Measurements from ENCODE around the gene ABCG4. TPM values are rescaled to one million over a fixed set of nuclear protein-coding genes. Genes with fewer than 3 reads are reported as not detected.
A peak's percentile ranks its signal among the peaks of the same experiment; 100 is the strongest.
"Not testable (repeated sequence)": the region's sequence is repeated elsewhere in the genome, so short reads cannot be mapped to it uniquely, and the experiment has no call there.

Gene ABCG4
- total and polyA plus RNA-seq, 2 donors, result 0.18 to 0.95 TPM

DNA sequence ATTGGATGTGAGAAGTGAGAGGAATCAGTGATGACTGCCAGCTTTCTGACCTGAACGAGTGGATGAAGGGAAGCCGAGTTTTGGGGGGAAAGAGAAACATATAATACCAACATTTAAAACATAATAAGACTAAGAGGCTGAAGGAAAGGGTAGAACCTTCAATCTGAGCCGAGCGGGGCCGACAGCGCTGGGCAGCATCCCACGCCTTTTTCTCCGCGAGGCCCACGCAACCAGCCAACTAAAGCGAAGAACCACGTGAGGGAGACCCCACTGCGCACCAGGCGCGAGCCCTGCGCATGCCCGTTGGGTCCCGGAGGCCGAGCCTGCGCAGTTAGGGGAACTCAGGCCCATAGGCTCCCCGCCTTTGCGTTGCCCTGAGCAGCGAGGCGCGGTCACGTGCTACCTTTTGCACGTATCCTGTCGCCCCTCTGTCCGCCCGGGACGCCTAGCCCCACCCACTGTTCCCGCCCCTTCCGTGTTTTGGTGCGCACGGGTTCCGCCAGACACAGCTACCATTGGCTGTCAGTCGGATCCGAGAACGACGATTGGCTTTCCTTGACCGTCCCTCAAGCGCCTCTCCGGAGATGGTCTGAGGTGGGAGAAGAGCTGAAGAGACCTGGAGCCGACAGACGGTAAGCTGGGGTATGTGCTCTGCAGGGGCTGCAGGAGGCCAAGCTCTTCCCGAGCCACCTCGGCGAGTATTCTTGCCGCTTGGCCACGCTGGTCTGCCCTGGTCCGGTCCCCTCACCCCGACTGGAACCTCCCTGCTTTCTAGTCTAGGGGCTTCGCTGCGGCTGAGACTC is 27.6 kb upstream of the ABCG4 start, which contains the start of gene HINFP:
Gene HINFP, plus strand, starts transcription at position 573 of the 803 bp plus-strand sequence. CDS start 5,365 bp downstream, outside the sequence.
- WGBS, result under 1% methylated on average over 54 of the region's 54 CpGs
- peak within 1 kb of the TSS; percentile 84 for H3K27ac ChIP-seq (ENCODE audit: low read depth)
- peak; percentile 95 for DNase-seq (ENCODE audit: extremely low spot score)
- H3K4me1 ChIP-seq (ENCODE audit: insufficient read depth), result peaks cover 2% of the 10 kb centered on the region
- H3K36me3 ChIP-seq (ENCODE audit: insufficient read depth), result no peaks in the 10 kb centered on the region
- peak within 1 kb of the TSS; percentile 60 for H3K4me3 ChIP-seq (ENCODE audit: low read depth, low read length)

DNA sequence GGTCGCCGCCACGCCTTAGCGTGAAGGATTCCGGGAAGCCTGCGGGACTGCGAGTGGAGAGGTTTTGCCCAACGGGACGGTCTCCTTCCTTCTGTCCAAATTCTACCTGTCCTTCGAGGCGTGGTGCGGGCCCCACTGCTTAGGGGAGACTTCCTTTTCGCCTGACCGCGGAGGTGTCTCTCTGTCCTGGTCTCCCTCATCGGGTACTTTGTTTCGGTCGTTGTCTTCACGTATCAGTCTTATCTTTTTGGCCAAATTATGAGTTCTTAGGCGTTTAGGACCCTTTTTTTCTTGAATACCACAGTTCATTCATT is 27.1 kb upstream of the ABCG4 start:
- DNase-seq (ENCODE audit: extremely low spot score), result no peak
- Histone ChIP-seq H3K4me1 (ENCODE audit: insufficient read depth) (peaks cover 2% of the 10 kb centered on the region), H3K36me3 (ENCODE audit: insufficient read depth) (no peaks in the 10 kb centered on the region), H3K4me3 (ENCODE audit: low read depth, low read length) (peak overlapping the region; percentile 60), H3K27ac (ENCODE audit: low read depth) (no peak overlapping the region)
- under 1% methylated on average over 20 of the region's 20 CpGs for WGBS

DNA sequence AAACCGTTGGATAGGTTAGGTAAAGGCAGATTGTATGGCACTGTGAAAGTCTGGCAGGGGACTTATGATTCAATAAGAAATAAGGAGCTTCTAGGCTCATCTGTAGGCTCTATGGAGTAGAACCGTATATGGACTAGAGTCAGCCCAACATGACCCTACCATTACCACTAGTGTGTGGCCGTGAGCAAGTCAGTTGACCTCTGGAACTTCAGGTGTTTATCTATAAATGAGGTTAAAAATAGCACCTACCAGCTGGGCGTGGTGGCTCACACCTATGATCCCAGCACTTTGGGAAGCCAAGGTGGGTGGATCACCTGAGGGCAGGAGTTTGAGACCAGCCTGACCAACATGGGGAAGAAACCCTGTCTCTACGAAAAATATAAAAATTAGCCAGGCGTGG is 23.0 kb upstream of the ABCG4 start:
- DNase-seq (ENCODE audit: extremely low spot score), result no peak
- no peak overlapping the region for H3K27ac ChIP-seq (ENCODE audit: low read depth)
- no peaks in the 10 kb centered on the region for H3K36me3 ChIP-seq (ENCODE audit: insufficient read depth)
- peaks cover 2% of the 10 kb centered on the region for H3K4me1 ChIP-seq (ENCODE audit: insufficient read depth)
- 91% methylated on average over 6 of the region's 6 CpGs for WGBS
- no peak overlapping the region for H3K4me3 ChIP-seq (ENCODE audit: low read depth, low read length)

DNA sequence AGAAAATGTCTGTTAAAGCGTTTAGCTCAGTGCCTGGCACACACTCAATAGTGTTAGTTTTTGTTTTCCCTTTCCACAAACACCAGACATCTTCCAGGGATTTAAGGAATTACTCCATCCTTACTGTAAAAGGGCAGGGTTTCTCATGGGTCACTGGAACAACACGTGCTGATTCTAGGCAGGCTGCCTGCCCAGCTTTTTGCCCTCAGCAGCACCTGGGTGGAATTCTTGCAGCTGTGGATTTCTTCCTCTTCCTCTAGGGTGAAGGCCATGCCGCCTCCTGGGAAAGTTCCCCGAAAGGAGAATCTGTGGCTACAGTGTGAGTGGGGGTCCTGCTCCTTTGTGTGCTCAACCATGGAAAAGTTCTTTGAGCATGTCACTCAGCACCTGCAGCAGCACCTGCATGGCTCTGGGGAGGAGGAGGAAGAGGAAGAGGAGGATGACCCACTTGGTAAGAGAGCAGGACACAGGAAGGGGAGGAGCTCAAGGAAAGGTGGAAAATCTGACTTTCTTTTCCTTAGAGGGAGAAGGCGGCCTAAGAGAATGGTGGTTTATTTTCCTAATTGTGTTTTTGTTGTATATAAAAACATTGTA is 22.1 kb upstream of the ABCG4 start:
- Histone ChIP-seq H3K36me3 (ENCODE audit: insufficient read depth) (no peaks in the 10 kb centered on the region), H3K27ac (ENCODE audit: low read depth) (no peak overlapping the region), H3K4me3 (ENCODE audit: low read depth, low read length) (no peak overlapping the region), H3K4me1 (ENCODE audit: insufficient read depth) (peaks cover 2% of the 10 kb centered on the region)
- DNase-seq (ENCODE audit: extremely low spot score), result no peak
- WGBS, result 59% methylated on average over 5 of the region's 5 CpGs

DNA sequence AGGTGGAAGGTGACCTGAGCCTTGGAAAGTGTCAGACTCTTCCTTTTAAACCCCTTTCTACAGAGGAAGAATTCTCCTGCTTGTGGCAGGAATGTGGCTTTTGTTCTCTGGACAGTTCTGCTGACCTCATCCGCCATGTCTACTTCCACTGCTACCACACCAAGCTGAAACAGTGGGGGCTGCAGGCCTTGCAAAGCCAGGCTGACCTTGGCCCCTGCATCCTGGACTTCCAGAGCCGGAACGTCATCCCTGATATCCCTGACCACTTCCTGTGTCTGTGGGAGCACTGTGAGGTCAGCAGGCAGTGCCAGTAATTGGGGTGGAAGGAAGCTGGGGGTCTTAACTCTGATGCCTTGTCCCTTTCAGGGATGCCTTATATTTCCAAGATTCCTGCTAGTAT is 18.2 kb upstream of the ABCG4 start:
- no peaks in the 10 kb centered on the region for H3K4me1 ChIP-seq (ENCODE audit: insufficient read depth)
- H3K4me3 ChIP-seq (ENCODE audit: low read depth, low read length), result no peak overlapping the region
- no peak overlapping the region for H3K27ac ChIP-seq (ENCODE audit: low read depth)
- WGBS, result 64% methylated on average over 3 of the region's 3 CpGs
- peaks cover 2% of the 10 kb centered on the region for H3K36me3 ChIP-seq (ENCODE audit: insufficient read depth)
- DNase-seq (ENCODE audit: extremely low spot score), result no peak

DNA sequence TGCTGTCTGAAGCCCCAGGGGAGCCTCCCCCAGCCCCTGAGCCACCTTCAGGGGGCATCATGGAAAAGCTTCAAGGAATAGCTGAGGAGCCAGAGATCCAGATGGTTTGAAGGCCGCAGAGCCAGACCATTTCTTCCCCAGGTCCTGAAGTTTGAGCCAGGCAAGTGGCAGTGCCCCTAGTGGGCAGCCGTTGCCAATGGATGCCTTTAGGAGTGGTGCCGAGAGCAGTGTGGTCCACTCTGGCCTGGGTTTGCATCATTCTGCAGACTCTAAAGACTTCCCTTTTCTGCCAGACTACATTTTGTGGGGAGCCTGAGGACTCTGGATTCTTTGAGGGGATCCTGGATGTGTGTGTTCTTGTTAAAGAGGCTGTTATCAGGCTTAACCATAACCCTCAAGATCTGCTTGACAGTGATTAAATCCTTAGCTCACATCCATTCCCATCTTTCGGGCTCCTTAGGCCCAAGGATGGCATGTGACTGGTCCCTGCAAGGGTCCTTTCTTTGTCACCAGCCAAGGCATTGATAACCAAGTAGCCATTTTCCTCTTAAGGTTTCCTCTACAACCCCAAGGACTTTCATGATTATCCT is 14.4 kb upstream of the ABCG4 start:
- Histone ChIP-seq H3K4me3 (ENCODE audit: low read depth, low read length) (no peak overlapping the region), H3K4me1 (ENCODE audit: insufficient read depth) (no peaks in the 10 kb centered on the region), H3K27ac (ENCODE audit: low read depth) (no peak overlapping the region), H3K36me3 (ENCODE audit: insufficient read depth) (peaks cover 2% of the 10 kb centered on the region)
- 68% methylated on average over 4 of the region's 4 CpGs for WGBS
- DNase-seq (ENCODE audit: extremely low spot score), result no peak

DNA sequence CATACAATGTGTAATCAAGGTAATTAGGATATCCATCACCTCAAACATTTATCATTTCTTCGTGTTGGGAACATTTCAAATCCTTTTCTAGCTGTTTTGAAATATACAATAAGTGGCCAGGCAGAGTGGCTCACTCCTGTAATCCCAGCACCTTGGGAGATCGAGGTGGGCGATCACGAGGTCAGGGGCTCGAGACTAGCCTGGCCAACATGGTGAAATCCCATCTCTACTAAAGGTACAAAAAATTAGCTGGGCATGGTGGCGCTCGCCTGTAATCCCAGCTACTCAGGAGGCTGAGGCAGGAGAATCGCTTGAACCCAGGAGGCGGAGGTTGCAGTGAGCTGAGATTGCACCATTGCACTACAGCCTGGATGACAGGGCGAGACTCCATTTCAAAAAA is 9.6 kb upstream of the ABCG4 start:
- not testable (repeated sequence) for H3K27ac ChIP-seq (ENCODE audit: low read depth); DNase-seq (ENCODE audit: extremely low spot score); H3K36me3 ChIP-seq (ENCODE audit: insufficient read depth); H3K4me1 ChIP-seq (ENCODE audit: insufficient read depth); H3K4me3 ChIP-seq (ENCODE audit: low read depth, low read length)
- WGBS, result 84% methylated on average over 10 of the region's 10 CpGs

DNA sequence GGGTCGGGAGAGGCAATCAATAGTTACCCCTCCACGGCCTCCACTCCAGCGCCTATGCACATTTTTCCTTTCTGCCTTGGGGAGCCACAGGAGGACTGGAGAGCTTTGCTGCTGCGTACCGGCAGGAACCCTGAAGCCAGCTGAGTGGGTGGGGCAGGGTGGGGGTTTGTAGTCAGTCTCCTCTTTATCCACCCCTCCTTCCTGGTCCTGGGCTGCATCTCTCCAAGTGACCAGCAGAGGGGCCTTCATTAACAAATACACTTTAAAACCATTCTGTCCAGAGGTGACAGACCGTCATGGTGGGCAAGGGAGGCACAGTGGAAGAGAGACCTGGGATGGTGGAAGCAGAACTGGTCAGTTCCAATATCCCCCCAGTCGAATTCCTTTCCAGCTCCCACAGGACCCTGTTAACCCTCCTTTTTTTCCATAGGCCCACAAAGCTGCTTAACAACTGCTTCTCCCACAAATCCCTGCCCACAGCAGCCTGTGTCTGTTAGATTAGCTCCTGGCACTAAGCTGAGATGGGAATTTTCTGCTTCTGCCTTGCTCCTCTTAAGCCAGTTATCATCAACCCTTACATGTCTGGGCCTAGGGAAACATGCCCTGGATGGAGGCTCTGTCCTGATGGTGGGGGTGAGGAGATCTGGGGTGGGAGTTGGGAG is 3.9 kb upstream of the ABCG4 start:
- WGBS, result 15% methylated on average over 7 of the region's 7 CpGs
- no peak overlapping the region for H3K4me3 ChIP-seq (ENCODE audit: low read depth, low read length)
- no peaks in the 10 kb centered on the region for H3K4me1 ChIP-seq (ENCODE audit: insufficient read depth)
- peak; percentile 21 for DNase-seq (ENCODE audit: extremely low spot score)
- no peaks in the 10 kb centered on the region for H3K36me3 ChIP-seq (ENCODE audit: insufficient read depth)
- H3K27ac ChIP-seq (ENCODE audit: low read depth), result no peak overlapping the region

DNA sequence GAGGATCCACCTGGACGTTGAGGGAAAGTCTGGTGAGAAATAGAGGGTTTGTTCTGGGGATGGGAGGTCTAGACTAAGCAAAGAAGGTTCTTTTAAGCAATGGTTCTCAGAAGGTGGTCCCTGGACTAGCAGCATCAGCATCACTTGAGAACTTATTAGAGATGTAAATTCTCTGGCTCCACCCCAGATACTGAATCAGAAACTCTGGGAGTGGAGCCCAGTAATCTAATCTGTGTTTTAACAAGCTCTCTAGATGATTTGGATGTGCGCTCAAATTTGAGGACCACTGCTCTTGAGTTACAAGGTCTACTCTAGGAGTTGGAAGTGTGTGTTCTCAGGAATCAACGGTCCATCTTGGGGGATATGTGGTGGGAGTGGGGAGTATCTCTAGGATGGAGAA is 3.3 kb upstream of the ABCG4 start:
- 46% methylated on average over 3 of the region's 3 CpGs for WGBS
- H3K4me1 ChIP-seq (ENCODE audit: insufficient read depth), result no peaks in the 10 kb centered on the region
- no peaks in the 10 kb centered on the region for H3K36me3 ChIP-seq (ENCODE audit: insufficient read depth)
- no peak overlapping the region for H3K4me3 ChIP-seq (ENCODE audit: low read depth, low read length)
- DNase-seq (ENCODE audit: extremely low spot score), result no peak
- no peak overlapping the region for H3K27ac ChIP-seq (ENCODE audit: low read depth)

DNA sequence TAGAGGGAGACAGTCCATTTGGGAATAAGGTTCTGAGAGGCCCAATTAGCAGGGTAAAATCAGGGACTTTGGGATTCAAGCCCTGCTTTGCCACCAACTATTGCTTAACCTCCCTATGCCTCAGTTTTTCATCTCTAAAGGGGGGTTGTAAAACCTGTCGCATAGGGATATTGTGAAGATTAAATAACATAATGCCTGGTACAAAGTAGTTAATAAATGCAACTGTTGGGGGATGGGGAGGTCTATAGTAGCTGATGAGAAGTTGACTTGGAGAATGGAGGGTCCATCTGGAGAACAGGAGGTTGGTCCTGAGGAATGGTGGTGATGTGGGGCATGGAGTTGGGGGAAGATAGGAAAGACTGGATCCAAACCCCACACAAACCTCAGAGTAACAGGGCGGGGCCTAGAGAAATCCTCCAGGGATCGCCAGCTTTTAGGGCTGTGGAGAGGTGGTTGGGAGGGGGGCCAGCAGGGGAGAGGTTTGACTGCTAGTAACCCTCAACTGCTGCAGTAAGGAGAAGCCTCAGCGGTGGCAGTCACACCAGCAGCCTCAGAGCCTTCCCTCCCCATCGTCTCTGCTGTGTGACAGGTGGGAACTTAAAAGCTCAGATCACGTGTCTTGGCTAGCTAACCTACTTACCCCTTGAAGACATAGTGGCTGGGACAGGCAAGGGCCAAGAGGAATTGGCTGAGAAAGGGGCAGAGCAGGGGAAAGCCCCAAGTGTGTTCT is 1.1 kb upstream of the ABCG4 start:
- H3K4me1 ChIP-seq (ENCODE audit: insufficient read depth), result no peaks in the 10 kb centered on the region
- no peak overlapping the region for H3K27ac ChIP-seq (ENCODE audit: low read depth)
- H3K36me3 ChIP-seq (ENCODE audit: insufficient read depth), result no peaks in the 10 kb centered on the region
- no peak for DNase-seq (ENCODE audit: extremely low spot score)
- WGBS, result 61% methylated on average over 6 of the region's 6 CpGs
- H3K4me3 ChIP-seq (ENCODE audit: low read depth, low read length), result no peak overlapping the region

DNA sequence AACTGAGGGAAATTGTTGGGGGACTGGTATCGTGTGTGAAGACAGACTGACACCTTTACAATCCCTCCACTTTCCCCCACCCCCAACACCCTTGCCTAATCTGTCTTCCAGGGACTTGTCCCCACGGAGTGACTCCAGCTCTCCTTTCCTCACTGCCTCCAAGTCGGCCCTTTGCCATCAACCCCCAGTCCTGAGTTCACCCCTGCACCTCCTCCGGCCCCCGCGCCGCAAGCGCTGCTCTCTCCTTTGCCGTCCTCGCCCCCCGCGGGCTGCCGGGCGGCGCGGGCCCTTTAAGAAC is 183 bp upstream of the ABCG4 start:
- H3K4me1 ChIP-seq (ENCODE audit: insufficient read depth), result no peaks in the 10 kb centered on the region
- no peaks in the 10 kb centered on the region for H3K36me3 ChIP-seq (ENCODE audit: insufficient read depth)
- no peak for DNase-seq (ENCODE audit: extremely low spot score)
- no peak overlapping the region for H3K27ac ChIP-seq (ENCODE audit: low read depth)
- H3K4me3 ChIP-seq (ENCODE audit: low read depth, low read length), result peak overlapping the region; percentile 58
- under 1% methylated on average over 16 of the region's 16 CpGs for WGBS

DNA sequence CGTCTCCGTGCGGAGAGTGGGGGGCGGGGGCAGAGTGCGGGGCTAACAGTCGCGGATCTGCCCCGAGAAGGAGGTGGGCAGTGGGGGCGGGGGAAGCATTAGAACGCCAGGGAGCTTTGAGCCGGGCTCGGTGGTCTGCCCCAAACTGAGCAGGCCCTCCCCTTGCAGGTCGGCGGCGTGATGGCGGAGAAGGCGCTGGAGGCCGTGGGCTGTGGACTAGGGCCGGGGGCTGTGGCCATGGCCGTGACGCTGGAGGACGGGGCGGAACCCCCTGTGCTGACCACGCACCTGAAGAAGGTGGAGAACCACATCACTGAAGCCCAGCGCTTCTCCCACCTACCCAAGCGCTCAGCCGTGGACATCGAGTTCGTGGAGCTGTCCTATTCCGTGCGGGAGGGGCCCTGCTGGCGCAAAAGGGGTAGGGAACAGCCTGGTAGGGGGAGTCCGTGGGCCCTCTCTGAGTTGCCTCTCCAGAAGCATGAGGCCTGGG is 979 bp downstream of the ABCG4 start:
- WGBS, result 26% methylated on average over 33 of the region's 33 CpGs
- H3K4me3 ChIP-seq (ENCODE audit: low read depth, low read length), result peak overlapping the region; percentile 58

DNA sequence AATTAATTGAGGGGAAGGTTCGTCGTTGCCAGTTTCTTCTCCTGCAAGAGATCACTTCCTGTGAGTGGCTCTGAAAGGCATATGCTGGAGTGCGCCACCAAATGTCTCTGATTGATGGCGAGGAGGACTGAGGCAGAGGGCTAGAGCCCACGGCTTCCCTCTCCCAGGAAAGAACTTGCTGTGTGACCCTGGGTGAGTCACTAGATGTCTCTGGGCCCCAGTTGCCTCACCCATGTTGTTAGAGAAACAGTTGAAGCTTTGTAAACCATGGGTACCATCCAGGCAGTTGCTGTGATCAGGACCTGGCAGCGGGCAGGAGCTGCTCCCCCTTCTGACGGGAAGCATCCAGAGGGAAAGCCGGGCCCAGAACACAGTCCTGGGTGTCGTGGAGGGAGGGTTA is 3.2 kb downstream of the ABCG4 start:
- Histone ChIP-seq H3K36me3 (ENCODE audit: insufficient read depth) (no peaks in the 10 kb centered on the region), H3K27ac (ENCODE audit: low read depth) (no peak overlapping the region), H3K4me3 (ENCODE audit: low read depth, low read length) (no peak overlapping the region), H3K4me1 (ENCODE audit: insufficient read depth) (no peaks in the 10 kb centered on the region)
- 79% methylated on average over 9 of the region's 9 CpGs for WGBS
- DNase-seq (ENCODE audit: extremely low spot score), result no peak

More for the DNA sequence above, 979 bp downstream of the ABCG4 start:
- DNase-seq (ENCODE audit: extremely low spot score), result no peak
- no peaks in the 10 kb centered on the region for H3K36me3 ChIP-seq (ENCODE audit: insufficient read depth)
- H3K4me1 ChIP-seq (ENCODE audit: insufficient read depth), result no peaks in the 10 kb centered on the region
- H3K27ac ChIP-seq (ENCODE audit: low read depth), result no peak overlapping the region

Measured in urinary bladder (tissue), 4 donors.